Stimulated activated CD4-positive, alpha-beta T cell treated with anti-CD3 and anti-CD28 coated beads, Interleukin-1b, Interleukin-23, amount 100 ng/mL, for 48 hours (primary cell): ENCODE data around the gene KAT7.

ENCODE experiments used
- DNase-seq: peaks from one replicate; pipeline ENCODE4 v3.0.0-alpha.2; 2020

KAT7 gene

DNA sequence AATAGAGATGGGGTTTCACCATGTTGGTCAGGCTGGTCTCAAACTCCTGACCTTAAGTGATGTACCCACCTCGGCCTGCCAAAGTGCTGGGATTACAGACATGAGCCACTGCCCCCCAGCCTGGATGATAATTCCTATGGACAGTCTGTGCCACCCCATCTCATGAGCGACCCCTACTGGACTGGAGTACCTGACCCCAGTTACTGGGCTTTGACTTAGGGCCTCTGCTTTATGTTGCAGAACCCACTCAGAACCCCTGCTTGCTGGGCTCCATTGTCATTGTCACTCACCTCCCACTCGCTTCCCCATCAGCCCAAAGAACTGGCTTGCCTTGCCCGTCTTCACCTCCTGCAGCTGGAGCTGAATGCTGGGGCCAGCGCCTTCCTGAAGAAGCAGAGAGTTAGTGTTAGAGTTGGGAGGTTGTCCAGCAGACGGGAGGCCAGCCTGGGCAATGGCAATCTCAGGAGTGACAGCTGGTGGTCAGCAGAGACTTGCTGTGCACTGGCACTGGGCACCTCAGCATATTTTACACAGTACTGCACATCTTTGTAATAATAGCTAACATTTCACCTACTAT, 55.4 kb downstream of the KAT7 start:
- DNase-seq = no peak

DNA sequence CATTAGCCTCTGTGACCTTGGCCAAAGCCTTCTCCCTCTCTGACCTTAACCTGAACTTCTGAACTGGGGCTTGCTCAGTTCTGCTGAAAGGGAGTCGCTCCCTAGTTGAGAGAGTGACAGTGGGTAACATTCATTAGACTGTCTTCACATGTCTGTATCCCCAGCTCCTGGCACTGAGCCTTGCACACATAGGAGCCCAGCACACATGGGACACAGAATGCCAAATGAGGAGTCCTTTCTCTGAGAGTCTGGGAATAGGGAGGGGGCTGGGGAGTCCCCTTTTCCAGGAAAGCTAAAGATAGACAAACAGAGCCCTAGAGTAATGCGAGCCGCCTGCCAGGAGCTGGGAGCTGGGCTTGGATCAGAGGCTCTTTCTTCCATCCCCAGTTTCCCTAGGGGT, 56.8 kb downstream of the KAT7 start:
- DNase-seq = no peak

DNA sequence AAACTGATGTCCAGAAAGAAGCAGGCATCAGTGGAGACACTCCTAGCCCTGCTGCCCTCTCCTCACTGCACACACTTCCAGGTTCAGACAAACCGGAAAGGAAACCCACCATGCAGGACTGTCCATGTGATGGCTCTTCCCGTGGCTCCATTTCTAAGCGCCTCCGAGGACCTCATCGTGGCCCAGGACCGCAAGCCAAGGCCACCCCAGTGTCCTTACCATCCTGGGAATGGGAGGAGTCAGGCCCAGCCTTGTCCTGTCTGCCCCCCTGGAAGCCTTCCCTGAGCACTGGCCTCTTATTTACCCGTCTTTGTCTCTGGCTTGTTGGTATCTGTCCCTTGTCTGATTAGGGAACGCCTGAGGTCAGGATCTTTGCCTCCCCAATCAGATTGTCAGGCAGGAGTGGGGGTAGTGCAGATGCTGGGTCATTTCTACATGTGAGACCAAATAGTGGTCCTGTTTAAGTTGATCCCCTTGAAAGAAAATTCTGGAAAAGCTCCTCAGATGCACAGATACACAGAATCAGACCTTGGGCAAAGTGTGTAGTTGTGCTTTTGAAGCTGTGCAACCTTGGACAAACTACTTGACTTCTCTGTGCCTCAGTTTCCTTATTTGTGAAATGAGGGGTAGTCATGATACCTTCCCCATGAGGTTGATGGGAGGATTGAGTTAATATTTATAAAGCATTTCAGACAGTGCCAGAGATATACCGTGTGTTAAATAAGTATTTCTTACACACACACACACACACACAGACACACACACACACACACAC, 58.6 kb downstream of the KAT7 start:
- DNase-seq = no peak

DNA sequence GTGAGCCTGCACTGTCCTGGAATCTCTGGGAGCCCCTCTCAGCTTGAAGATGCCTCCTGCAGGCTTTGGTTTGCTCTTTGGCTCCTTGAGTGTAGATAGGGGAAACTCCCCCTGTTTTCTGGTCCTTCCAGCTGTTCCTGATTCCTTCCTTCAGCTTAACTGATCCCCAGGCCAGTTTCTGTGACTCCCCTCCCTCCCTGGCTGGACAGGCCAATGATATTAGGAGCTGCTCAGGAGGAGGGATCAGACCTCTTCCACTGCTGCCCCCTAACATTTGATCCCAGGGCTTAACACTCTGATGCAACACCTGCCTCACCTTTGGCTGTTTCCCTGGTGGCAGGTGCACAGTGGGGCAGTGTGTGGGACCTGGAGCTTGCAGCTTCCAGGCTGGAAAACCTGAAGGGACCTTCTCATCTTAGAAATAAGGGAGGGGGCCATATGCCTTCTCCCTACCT, 59.6 kb downstream of the KAT7 start, which contains the start of gene TAC4:
TAC4 (minus strand) TSS at position 51 of the 455 bp plus-strand sequence. CDS start 52 bp downstream, outside the sequence.
- no peak for DNase-seq

DNA sequence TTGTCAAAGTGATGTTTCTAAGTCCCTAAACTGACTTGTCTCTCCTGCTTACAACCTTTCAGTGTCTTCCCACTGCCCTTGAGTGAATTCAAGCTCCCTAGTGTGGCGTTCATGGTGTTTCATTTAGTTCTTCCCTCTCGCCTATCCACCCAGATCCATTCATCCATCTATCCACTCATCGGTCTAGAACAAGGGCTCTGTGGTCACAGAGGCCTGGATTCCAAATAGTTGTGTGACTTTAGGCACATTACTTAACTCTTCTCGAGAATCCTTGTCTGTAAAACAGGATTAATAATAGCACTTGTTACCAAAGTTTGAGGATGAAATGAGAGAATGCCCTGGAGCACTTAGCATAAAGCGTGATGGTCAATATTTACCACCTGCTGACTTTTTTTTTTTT, 60.3 kb downstream of the KAT7 start:
- no peak for DNase-seq

DNA sequence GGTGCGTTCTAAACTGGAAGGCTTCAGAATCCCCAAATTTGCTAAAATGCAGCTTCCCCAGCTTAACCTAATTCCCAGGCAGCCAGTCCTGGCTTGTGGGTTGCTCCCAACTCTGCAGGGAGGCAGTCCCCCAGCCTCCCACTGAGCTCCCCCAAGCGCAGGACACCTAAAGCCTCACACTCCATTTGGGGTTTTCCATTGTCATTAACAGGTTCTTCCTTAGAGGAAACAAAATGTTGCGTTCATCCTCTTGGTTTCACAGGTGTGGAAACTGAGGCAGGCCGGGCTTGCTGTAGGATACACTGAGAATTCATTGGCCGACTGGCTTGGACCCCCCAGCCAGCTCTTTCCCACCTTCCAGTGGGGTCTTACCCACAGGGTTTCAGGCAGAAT, 61.7 kb downstream of the KAT7 start:
- DNase-seq = no peak

DNA sequence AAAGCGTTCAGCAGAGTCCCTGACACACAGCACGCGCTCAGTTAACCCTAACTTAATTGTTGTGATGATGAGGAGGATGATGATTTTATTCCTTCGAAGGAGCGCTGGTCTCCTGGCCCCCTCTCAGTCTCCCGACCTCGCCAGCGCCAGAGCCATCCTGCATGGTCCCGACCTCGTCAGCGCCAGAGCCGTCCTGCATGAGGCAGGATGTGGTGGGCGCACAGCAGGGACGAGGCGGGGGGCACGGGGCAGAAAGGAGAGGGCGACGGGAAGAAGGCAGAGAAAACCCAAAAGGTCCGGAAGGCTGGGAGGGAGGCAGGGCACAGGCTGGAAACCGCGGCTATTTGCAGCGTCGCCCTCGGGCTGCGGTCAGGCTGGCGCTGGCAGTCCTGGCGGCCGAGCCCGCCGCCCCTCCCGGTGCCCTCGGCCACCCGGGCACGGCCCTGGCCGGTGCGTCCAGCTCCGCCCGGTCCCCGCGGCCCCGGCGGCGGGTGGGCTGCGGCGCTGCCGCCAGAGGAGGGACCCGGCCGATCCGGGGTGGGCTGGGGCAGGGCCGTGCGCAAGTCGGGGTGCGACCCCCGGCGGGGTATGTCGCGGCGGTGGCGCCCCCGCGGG, 62.4 kb downstream of the KAT7 start:
- no peak for DNase-seq

DNA sequence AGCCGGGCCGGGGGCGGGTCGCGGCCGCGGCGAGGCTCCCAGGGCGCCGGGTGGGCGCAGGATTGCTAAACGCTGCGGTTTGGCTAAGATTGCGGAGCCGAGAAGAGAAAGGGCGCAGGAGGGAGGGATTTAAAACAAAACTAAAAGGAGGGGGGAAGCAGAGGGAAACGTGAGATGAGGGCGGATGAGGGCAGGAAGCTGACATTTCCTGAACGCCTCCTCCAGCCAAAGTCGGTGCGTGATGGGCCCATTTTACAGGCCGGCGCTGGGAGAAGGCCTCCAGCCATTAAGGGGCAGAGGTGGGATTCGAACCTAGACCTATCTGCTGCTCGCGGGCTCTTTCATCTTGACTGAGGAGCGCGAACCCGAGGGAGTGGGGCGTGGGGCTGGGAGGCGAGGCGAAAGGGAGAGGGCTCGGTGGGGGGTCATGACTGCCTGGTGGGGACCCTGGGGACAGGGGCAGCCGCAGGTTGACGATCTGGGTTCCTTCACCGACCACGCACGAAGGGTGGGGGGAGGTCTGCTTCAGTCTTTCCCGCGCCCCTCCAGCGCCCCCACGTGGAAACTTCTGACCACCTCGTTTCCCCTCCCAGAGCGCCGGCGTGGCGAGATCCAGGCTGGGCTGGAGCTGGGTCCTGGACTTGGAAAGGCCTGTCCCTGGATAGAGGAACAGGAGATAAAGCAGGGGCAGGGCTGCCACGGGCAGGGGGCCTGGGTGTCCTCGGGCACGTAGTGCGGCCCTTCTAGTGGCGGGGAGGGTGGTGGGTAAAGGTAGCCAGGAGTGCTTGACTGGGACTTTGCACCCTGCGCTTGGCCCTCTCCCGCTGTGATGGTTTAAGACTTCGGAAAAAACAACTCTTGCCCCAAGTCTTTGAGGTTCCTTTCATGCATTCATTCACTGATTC, 63.2 kb downstream of the KAT7 start:
- peak; percentile 63 for DNase-seq

DNA sequence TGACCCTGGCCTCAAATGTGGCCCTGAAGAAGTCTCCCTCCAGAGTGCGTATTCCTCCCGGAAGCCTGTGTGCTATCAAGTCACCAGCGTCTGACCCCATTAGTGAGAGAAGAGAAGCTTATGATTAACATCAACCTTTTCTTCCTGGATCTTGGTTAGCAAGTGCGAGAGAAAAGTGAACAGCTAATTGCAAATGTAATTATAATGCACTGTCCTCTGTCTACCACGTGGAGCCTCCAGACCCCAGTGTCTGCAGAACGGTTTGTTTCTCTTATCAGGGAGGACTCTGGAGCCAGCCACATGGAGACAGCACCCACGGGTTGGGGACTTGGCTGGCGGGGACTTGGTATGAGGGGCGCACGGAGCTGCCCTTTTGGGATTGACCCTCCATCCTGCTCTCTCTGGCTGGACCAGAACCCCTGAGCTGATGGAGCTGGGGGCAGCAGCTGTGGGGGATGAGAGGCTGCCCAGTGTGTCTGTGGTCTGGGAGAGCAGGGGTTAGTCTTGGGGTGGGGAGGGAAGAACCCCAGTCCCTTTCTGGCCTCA, 65.1 kb downstream of the KAT7 start:
- no peak for DNase-seq

DNA sequence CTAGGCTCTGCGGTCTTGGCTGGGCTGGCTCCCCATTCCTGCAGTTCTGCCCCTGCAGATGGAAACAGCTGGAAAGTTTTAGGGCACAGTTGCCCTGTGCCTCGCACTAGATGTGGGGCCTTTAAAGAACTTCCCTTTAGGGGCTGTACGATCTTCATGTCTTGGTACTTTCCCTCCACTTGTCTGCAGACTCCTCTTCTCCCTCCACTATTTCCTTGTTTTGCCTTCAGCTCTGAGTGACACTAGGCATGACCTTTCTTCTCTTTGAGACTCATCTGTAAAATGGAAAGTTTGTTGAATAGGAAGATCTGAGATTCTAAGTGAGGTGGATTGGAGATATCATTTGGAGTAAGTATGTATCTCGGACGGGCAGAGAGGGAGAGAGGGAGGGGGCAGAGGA, 65.6 kb downstream of the KAT7 start:
- no peak for DNase-seq

DNA sequence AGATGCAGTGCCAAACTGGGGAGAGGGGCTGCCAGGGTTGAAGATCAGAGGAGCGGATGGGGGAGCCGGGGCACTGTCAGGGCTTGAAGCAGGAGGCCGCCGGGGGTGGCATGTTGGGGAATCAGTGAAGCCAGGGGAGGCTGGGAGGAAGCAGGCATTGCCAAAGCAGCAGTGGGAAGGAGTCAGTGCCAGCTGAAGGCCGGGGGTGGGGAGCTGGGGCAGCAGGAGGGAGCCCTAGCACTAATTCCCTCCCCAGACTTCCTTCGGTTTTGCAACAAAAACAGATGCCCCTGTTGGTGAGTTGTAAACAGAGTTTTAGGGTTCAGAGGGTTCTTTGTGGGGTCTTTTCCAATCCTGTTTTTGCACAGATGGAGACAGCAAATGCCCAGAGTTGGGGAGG, 70.3 kb downstream of the KAT7 start:
- no peak for DNase-seq

DNA sequence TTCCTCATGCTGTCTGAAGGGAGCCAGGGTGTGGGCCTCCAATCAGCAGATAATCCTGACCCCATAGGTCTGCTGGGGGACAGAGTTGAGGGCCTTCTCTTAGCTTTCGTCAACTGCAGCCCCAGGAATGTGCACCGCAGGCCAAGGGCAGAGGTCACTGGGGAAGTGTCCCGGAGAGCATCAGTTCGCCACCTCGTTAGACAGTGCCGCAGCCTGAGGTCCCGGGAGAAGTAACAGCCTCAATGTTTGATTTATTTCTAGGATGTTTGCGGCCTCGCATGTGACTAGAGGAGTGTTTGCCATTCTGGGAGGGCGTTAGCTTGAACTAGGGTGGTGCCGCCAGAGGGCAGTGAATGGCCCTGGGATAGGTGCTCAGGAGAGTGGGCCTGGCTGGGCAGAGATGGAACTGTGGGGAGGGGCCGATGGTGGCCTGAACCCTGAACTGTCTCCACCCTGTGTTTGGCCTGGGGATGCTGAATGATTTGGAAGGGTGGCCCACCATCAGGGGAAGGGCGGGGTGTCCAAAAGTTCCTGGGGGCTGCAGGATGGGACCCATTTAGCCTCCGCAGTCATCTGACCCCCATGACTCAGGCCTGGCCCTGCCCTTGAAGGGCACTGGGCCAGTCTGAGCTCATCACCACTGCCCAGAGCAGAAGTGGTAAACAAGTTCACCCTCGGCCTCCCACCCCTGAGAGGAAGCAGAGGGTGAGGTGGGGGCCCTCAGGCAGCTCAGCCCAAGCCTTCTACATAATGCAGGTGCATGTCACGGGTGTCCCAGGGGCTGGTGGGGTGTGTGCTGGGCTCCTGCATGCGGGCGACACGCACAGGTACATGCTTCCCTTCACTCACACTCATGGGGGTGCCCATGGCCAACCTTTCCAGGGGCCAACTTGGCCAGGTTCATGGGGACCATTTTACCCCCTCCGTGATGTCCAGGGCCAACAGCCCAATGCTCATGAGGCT, 71.8 kb downstream of the KAT7 start:
- DNase-seq = no peak

DNA sequence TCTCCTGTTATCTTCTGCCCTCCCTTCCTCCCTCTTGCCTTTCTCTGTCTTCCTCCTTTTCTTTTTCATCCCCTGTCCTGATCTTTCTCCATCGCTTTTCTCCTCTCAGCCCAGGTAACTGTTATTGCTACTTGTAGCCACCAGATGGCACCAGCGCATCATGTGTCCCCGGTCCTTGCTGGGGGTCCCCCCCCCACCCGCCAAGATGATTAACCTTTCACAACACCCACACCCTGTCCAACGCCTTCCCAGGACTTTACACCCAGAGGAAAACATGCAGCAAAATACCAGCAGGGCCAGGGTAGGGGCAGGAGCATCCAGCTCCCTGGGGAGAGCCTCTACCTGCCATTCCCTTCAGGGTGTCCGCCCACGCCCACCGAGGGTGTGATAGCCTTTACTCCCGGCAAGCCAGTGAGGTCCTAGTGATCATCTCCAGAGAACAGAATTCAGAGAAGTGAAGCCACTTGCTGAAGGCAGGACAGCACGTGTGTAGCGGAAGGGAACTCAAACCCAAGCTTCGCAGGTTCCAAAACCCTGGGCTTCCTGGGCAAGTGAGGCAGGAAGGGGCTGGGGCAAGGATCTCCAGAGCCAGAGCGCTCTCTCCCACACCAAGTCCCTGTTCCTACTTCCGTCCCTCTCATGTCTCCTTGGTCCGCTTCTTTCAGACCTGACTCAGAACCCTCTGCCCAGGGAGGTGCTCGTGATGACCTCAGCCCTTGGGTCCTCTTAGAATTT, 72.8 kb downstream of the KAT7 start:
- peak; percentile 47 for DNase-seq

DNA sequence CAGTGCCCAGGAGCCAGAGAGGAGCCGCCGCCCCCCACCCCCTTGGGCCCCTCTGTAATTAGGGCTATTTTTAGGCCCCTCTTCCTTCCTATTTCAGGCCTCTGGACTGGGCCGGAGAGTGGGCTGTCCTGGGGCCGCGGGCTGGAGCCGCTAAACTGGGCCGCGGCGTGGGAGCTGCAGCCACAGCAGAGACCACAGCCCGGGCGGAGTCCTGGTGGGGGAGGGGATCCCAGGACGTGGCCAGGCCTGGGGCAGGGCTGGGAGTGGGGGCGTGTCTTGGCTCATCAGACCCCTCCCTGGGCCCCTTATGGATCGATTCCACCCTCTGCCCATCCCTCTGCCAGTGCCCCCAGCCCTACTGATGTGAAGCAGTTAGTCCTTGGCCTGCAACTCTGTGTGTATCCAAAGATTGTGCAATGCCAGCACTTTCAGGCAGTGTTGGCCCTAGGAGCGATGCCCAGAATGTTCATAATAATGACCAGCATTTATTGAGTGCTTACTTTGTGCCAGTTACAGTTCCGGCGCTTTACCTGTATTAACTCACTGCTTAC, 74.4 kb downstream of the KAT7 start:
- no peak for DNase-seq

DNA sequence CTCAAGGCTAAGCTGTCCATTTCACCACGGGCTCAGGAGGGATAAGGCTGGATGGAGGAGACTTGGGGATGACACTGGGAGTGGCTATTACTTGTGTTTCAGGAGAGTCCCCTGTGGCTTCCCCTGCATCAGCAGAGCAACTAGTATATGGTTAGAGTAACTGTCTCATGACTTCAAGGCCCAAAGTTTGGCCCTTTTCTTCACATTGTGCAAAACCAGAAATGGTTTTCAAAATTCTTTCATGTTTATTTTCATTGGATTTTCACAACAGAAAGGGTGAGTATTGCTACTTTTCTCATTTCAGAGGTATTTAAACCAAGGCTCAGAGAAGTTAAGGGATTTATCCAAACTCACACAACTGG, 77.5 kb downstream of the KAT7 start:
- DNase-seq = no peak

DNA sequence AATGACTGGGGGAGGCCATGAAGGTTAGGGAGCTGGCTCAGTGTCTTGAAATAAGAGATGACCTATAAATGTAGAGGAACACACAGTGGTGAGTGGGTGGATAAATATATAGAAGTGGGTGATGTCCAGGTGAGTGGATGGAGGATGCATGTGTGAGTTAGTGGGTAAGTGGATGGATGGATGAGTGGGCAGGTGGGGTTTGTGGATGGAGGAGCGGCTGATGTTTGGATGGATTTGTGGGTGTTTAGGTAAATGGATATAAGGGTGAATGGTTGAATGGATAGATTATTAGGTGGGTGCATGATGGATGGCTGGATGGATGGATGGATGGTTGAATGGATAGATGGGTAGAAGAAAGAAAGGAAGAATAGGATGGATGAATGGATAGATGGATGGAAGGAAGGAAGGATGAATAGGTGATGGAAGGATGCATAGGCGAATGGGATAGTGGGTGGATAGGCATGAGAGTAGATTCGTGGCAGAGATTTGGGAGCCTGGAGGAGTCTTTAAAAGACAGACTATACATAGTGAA, 78.5 kb downstream of the KAT7 start:
- no peak for DNase-seq

DNA sequence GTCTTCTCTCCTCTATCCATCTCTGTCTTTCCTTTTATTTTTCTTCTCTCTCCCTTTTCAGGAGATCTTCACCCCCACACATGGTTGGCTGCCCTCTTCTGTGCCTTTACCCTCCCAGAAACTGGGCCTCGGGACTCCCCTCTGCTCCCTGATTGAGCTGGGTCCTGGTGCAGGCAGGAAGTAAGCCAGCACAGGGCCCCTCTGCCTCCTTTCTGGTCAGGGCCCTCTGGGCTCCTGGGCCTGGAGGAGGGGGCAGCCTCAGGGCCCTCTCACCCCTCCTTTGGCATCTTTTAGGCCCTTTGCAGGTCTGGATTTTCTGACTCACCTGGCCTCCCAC, 80.5 kb downstream of the KAT7 start:
- DNase-seq = no peak

DNA sequence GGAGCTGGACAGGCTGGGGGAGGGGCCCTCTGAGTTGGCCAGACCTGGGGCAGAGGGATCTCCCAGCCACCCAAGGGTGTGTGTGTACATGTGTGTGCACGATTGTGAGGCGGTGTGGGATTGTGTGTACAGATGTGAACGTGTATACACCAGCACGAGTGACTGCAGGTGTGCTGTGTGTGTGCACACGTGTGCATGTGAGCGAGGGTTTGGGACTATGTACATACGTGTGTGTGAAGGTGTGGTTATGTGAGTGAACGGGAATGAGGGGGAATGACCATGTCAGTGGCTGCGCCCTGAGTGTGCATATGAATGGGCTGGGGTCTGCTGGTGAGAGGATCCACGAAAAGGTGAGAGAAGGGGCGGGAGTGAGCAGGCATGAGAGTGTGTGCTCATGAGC, 81.8 kb downstream of the KAT7 start:
- no peak for DNase-seq

DNA sequence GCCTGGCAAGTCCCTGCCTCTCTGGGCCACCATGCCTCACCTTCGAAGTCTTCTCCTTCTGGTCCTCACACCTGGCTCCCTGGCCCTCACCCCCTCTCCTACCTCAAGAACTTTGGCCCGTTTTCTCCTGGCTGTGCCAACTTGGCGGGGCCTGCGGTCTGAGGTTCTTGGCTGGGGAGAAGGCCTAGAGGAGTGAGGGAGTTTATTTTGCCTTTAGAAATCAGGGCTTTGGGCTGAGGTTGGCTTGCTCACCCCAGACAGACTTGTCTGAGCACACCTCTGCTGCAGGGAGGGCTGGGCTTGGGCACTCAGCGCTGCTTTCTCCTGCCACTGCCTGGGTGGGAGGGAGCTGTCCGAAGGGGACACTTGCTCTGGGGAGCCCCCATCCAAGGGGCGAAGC, 82.7 kb downstream of the KAT7 start:
- no peak for DNase-seq

DNA sequence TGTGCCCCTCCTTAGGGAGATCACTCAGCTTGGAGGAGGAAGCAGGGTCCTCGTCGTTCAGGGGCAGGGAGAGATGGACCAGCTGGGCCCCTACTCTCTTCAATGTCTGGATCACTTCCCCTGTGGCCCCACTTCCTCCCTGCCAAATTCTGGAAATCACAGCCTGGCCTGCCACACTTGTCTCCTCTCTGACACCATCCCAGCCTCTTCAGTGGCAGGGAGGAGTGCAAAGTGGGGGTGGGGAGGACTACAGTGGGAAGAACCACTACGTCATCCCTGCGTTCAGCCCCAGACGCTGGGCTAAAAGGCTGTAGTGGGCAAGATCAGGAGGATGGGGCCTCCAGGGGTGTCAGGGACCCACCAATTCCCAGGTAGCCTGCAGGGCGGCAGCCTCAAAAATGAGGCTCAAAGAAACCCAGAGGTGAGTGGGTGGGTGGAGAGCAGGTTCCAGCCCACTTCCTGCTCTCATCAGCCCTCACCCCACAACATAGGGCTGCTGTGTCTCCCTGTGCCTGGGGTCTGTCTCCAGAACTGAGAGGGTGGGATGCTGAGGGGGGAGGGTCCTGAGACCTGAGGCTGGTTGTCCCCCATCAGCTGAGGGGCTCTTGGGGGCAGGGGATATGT, 84.4 kb downstream of the KAT7 start:
- peak; percentile 8 for DNase-seq
